NCI-H128 (cell line): ENCODE measurements around the gene A1CF.
"Not testable (repeated sequence)": the region's sequence is repeated elsewhere in the genome, so short reads cannot be mapped to it uniquely, and the experiment has no call there.

Experiments
- DNase-seq: peaks from one replicate; lab custom pipeline; 2025; ENCODE audit not compliant: unreplicated experiment; lab: John Stamatoyannopoulos, UW

Gene A1CF, protein sequence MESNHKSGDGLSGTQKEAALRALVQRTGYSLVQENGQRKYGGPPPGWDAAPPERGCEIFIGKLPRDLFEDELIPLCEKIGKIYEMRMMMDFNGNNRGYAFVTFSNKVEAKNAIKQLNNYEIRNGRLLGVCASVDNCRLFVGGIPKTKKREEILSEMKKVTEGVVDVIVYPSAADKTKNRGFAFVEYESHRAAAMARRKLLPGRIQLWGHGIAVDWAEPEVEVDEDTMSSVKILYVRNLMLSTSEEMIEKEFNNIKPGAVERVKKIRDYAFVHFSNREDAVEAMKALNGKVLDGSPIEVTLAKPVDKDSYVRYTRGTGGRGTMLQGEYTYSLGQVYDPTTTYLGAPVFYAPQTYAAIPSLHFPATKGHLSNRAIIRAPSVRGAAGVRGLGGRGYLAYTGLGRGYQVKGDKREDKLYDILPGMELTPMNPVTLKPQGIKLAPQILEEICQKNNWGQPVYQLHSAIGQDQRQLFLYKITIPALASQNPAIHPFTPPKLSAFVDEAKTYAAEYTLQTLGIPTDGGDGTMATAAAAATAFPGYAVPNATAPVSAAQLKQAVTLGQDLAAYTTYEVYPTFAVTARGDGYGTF

GRCh38 chr10:50885097-50885859, at the start of gene A1CF:
A1CF (minus strand) TSS chr10:50885627; CDS start chr10:50859940, 25,687 bp downstream.
- DNase-seq, result no peak

DNA sequence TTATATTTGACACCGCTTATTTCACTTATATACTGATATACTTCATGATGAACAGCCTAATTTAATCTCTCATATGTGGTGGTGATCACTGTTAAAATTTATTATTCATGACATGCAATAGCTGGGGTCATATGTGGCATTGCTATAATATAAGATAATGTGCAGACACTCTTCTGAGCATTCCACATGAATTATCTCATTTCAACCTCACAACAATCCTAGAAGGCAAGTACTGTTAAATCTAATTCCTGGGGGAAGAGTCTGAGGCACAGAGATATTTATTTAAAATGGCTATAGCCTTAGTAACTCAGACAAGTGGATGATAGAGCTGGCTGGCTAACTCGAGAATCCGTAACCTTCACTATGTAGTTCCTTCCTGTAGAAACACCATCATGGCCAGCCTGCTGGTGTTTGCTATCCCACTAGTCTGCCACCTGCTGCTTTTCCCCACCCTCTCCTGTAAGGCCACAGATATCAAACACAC, 46.6 kb upstream of the A1CF start:
- no peak for DNase-seq

GRCh38 chr10:50929670-50930069, 44.2 kb upstream of the A1CF start:
- DNase-seq, result no peak

GRCh38 chr10:50928190-50928552, 42.7 kb upstream of the A1CF start:
- no peak for DNase-seq

DNA sequence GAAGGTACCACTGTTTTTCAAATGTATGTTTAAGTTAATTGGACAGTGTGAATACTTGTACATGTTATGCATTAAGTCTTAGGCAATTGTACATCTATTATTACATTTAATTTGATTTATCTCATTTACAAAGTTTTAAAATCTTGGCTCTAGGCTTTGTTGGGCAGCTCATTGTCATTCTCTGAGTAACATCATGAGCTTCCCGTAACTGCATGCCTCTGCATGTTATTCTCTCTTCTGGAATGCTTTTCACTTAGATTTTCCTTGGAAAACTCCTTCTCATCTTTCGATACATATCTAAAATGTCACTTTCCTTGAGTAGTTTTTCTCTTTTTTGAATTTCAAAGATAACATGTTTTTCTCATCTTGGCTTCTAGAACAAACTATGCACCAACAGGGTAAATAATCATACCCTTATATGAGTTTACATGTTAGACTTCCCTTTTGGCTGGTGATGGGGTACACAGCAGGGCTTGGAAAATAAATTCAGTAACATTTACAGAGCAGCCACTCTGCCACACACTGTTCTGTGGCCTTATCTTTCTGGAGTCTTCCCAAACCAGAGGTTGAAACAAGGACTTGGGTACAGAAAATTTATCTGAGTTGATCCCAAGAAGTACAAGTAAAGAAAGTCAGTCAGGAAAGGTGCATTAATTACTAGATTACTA, 42.2 kb upstream of the A1CF start:
- DNase-seq, result no peak

DNA sequence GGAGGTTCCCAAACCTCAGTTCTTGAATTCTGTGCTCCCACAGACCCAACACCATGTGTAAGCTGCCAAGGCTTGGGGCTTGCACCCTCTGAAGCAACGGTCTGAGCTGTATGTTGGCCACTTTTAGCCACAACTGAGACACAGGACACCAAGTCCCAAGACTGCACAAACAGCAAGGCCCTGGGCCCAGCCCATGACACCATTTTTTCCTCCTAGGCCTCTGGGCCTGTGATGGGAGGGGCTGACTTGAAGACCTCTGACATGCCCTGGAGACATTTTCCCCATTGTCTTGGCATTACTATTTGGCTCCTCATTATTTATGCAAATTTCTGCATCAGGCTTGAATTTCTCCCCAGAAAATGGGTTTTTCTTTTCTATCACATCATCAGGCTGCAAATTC, 38.0 kb upstream of the A1CF start:
- DNase-seq, result not testable (repeated sequence)

- no peak for DNase-seq
Observed at GRCh38 chr10:50919010-50919409, 33.6 kb upstream of the A1CF start.

DNA sequence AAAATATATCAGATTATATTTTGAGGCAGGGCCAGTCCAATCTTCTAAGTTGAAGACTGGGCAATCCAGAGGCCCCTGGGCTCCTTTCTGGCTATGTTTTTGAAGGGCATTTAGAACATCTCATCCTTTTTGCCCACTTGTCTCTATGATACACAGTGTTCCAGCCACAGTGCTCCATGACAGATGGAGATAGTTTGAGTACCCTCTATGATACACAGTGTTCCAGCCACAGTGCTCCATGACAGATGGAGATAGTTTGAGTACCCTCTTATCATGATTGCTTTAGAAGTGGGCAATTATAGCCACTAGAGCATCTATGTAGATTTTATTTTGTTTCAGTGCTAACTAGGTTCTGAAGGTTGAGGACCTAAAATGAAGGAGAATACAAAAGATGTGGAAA, 33.1 kb upstream of the A1CF start:
- DNase-seq, result no peak

DNA sequence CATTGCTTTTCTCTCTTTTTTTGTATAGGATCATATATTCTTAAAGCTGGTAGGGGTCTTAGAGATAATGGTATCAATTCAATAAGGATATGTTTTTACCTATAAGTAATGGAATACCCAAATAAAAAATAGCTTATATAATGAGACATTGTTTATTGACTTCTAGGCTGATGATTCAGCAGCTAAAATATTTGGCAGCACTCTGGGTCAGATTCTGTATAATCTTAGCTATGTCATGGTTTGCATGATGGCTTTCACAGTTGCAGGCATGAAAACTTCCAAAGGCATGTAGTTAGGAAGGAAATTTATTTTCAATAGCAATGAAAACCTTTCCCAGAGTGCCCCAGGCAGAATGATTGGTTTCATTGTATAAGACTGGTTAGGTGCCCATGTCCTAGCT, 32.1 kb upstream of the A1CF start:
- DNase-seq, result no peak

DNA sequence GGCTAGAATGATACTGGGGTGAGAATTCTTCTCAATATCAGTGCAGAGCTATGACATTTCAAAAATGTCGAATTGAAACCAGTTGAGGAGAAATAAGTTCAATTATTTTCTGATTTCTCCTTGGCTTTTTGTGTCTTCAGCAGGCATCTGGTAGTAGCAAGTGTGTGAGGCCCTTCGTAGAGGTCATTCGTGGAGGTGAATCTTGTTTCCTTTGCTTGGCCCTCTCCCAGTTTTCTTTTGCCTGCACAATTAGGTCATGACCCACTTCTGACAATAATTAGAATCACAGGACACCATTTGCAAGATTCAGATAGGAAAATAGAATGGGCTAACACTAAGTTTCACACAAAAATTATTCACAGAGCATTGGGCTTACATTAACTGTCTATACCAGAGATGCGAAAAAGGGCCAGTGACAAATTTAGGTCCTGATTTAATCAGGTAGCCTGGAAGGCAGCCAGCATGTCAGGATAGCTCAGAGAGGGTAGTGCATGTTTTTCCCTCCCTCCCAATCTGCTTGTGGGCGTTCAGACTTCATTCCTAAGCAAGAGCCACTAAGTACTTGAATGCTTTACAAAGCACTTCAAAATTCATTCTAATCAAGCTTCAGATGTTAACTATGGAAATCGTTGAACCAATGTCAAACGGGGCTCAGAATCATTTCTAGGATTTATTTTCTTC, 24.0 kb upstream of the A1CF start:
- DNase-seq, result no peak

GRCh38 chr10:50908366-50908765, 22.9 kb upstream of the A1CF start:
- DNase-seq, result no peak

- not testable (repeated sequence) for DNase-seq
Observed at GRCh38 chr10:50905797-50906196, 20.4 kb upstream of the A1CF start.

DNA sequence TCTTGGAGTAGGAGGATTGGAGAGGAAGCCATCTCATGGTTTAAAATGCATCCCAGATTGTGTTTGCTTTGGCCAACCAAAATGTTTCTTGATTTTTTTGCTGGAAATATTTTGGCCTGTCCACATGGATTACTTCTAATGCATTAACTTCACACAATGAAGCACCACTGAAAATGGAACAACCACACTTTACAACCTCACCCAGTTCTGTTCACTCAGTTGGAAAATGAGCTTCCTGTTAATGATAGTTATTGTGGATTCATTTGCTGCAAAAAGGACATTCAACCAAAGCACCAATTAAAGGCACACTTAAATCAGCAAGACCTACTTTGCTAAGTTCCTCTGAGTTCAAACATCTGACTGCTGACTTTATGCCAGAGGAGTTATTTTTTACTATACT, 11.3 kb upstream of the A1CF start:
- no peak for DNase-seq

GRCh38 chr10:50894312-50894711, 8.9 kb upstream of the A1CF start:
- no peak for DNase-seq

- DNase-seq, result no peak
Observed at GRCh38 chr10:50892467-50892866, 7.0 kb upstream of the A1CF start.

- no peak for DNase-seq
Observed at GRCh38 chr10:50884302-50884701, 1.1 kb downstream of the A1CF start.

GRCh38 chr10:50883629-50884028, 1.8 kb downstream of the A1CF start:
- DNase-seq, result no peak

DNA sequence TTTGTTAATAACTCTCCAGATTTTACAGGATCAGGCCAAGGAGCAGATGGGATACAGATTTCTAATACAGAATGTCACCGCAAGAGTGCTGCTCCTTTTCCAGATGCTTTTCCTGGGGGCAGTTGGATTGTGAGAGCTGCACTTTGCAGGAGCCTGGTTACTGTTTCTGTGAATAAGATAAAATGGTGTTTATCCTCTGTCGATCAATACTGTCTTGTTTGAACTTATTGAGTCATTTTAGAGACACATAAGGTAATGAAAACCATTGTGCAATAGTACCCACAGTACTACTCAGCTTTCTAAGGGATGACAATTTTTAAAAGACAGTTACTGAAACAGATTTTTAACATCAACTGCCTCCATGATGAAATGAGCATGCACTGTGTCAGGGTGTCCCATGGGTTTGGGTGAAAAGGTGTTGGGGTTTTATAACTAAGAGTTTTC, 2.9 kb downstream of the A1CF start:
- no peak for DNase-seq

DNA sequence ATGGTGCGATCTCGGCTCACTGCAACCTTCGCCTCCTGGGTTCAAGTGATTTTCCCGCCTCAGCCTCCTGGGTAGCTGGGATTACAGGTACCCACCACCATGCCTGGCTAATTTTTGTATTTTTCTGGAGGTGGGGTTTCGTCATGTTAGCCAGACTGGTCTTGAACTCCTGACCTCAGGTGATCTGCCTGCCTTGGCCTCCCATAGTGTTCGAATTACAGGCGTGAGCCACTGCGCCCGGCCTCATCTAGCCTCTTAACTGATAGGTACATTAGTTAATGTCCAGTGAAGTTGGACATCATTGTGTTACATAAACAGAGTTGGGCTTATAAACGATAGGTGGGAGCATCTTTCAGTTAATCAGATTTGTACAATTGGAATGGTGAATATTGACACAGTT, 4.4 kb downstream of the A1CF start:
- not testable (repeated sequence) for DNase-seq

- DNase-seq, result no peak
Observed at GRCh38 chr10:50876429-50876828, 9.0 kb downstream of the A1CF start.

GRCh38 chr10:50874723-50875122, 10.7 kb downstream of the A1CF start:
- no peak for DNase-seq
